ENCODE measurements around the gene CDH4.

DNA sequence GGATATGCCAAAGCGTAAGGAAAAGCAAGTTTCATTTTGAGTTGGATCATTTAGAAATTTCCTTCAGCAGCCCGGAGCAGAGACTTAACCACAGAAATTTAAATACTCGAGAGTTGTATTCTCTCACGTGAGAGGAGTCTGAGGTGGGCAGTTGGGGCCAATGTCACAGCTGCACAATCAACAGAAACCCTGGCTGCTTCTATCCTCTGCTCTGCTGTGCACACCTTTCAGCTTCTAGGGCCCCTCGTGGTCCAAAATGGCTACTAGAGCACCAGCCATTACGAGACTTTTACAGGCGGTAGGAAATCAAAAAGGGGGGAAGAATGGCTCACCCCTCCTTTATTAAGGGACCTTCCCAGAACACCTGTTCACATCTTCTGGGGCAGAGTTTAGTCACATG is 659.8 kb downstream of the CDH4 start:
- TF ChIP-seq EP300 (IDR thresholded peaks at IDR 0.05) (no peak), CTCF (IDR thresholded peaks at IDR 0.05) (no peak), POLR2A (IDR thresholded peaks at IDR 0.05) (no peak)
